Measurements from ENCODE around the gene TAF1B. TPM values are rescaled to one million over a fixed set of nuclear protein-coding genes. Genes with fewer than 3 reads are reported as not detected.
A peak's percentile ranks its signal among the peaks of the same experiment; 100 is the strongest.

TAF1B gene
- total RNA-seq, 1 donor from 2014 or later: 35.7 TPM

- H3K9me3 Mint-ChIP-seq: no peaks in the 10 kb centered on the region
- peaks cover 30% of the 10 kb centered on the region for H3K4me1 Mint-ChIP-seq
- no peak overlapping the region for H3K27ac Mint-ChIP-seq (ENCODE audit: unreplicated experiment)
- no peaks in the 10 kb centered on the region for H3K36me3 Mint-ChIP-seq (ENCODE audit: low read depth)
- DNase-seq (ENCODE audit: low read depth, low spot score): no peak
- no peaks in the 10 kb centered on the region for H3K27me3 Mint-ChIP-seq (ENCODE audit: low read depth)
- no peak overlapping the region for H3K4me3 Mint-ChIP-seq
- TF ChIP-seq CTCF (conservative IDR thresholded peaks at IDR 0.05): no peak
Observed at GRCh38 chr2:9800975-9801726, 42.1 kb upstream of the TAF1B start.

GRCh38 chr2:9802576-9802993 lies 40.7 kb upstream of the TAF1B start:
- no peak for DNase-seq (ENCODE audit: low read depth, low spot score)
- no peaks in the 10 kb centered on the region for H3K27me3 Mint-ChIP-seq (ENCODE audit: low read depth)
- no peak for TF ChIP-seq CTCF (conservative IDR thresholded peaks at IDR 0.05)
- no peaks in the 10 kb centered on the region for H3K9me3 Mint-ChIP-seq
- H3K4me1 Mint-ChIP-seq: peaks cover 23% of the 10 kb centered on the region
- no peak overlapping the region for H3K4me3 Mint-ChIP-seq
- H3K36me3 Mint-ChIP-seq (ENCODE audit: low read depth): no peaks in the 10 kb centered on the region
- no peak overlapping the region for H3K27ac Mint-ChIP-seq (ENCODE audit: unreplicated experiment)

GRCh38 chr2:9803023-9803805 lies 40.1 kb upstream of the TAF1B start:
- no peak overlapping the region for H3K4me3 Mint-ChIP-seq
- TF ChIP-seq CTCF (conservative IDR thresholded peaks at IDR 0.05): no peak
- H3K27ac Mint-ChIP-seq (ENCODE audit: unreplicated experiment): no peak overlapping the region
- H3K36me3 Mint-ChIP-seq (ENCODE audit: low read depth): no peaks in the 10 kb centered on the region
- DNase-seq (ENCODE audit: low read depth, low spot score): no peak
- no peaks in the 10 kb centered on the region for H3K27me3 Mint-ChIP-seq (ENCODE audit: low read depth)
- H3K4me1 Mint-ChIP-seq: peaks cover 23% of the 10 kb centered on the region
- no peaks in the 10 kb centered on the region for H3K9me3 Mint-ChIP-seq

GRCh38 chr2:9805435-9806297 lies 37.6 kb upstream of the TAF1B start:
- Mint-ChIP-seq H3K9me3 (no peaks in the 10 kb centered on the region), H3K27ac (ENCODE audit: unreplicated experiment) (peak overlapping the region; percentile 35), H3K4me1 (peaks cover 10% of the 10 kb centered on the region), H3K27me3 (ENCODE audit: low read depth) (no peaks in the 10 kb centered on the region), H3K4me3 (no peak overlapping the region), H3K36me3 (ENCODE audit: low read depth) (no peaks in the 10 kb centered on the region)
- no peak for TF ChIP-seq CTCF (conservative IDR thresholded peaks at IDR 0.05)
- no peak for DNase-seq (ENCODE audit: low read depth, low spot score)

- TF ChIP-seq CTCF (conservative IDR thresholded peaks at IDR 0.05): no peak
- Mint-ChIP-seq H3K27ac (ENCODE audit: unreplicated experiment) (peak overlapping the region; percentile 35), H3K4me1 (peaks cover 8% of the 10 kb centered on the region), H3K9me3 (no peaks in the 10 kb centered on the region), H3K36me3 (ENCODE audit: low read depth) (no peaks in the 10 kb centered on the region), H3K27me3 (ENCODE audit: low read depth) (no peaks in the 10 kb centered on the region), H3K4me3 (no peak overlapping the region)
- no peak for DNase-seq (ENCODE audit: low read depth, low spot score)
Observed at GRCh38 chr2:9806298-9806610, 37.0 kb upstream of the TAF1B start.

Measured in neural crest cell (in vitro differentiated cells).